NCI-H82 treated with DMSO at 0.1 percent for 48 hours (cell line): ENCODE results near the gene MARCO.

Experiments used
- DNase-seq: peaks from one replicate; lab custom pipeline; 2025; ENCODE audit not compliant: unreplicated experiment; lab: John Stamatoyannopoulos, UW

The MARCO gene

DNA sequence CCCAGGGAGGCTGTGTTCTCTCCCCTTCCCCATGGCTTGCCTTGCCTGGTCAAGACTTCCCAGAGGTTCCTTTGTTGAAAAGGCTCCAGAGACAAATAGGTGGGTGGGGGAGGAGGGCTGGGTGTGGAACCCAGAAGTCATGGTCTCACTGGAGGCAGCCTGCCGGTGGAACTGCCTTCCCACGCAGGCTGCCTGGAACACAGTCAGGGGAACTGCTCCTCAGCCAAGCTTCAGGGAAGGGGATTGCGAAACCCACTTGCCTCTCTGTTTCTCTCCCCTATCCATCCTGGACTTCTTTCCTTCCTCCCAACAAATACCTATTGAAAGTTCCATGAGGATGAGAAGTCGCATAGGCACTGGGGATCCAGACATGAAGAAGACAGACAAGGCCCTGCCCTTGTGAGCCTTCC is 31.6 kb downstream of the MARCO start:
- DNase-seq = no peak

DNA sequence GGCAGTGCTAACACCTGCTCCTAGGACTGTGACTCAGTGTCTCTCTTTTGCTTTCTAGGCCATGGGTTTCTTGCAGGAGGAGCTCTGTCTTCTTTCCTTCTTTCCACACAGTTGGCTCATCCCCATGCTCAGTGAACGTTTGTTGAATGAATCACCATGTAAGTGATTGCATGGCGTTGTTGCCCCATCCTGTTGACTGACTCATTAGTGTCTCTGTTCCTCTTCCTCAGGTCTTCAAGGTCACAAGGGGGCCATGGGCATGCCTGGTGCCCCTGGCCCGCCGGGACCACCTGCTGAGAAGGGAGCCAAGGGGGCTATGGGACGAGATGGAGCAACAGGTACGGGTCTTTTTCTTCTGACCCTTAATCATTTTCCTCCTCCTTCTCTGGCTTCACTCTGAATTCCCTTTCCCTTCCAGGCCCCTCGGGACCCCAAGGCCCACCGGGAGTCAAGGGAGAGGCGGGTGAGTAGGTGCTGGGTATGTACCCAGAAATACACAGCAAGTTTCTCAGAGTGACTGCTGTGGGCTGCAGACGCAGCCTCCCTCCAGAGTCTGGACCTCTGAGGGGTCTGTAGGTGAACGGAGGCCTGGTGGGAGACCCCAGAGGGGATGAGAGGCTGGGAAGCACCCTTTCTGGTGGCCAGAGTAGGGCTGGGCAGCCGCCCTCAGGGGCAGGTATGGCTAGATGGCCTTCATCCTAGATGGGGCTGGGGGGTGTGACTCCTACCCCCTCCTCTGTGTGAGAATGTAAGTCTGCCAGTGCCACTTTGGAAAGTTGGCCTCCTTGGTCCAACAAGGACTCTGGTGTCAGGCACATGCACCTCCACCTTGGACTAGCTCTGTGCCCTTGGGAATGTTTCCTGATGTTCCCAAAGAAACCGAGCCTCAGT is 32.4 kb downstream of the MARCO start:
- no peak for DNase-seq

- no peak for DNase-seq
Observed at GRCh38 chr2:118975133-118975532, 33.1 kb downstream of the MARCO start.

DNA sequence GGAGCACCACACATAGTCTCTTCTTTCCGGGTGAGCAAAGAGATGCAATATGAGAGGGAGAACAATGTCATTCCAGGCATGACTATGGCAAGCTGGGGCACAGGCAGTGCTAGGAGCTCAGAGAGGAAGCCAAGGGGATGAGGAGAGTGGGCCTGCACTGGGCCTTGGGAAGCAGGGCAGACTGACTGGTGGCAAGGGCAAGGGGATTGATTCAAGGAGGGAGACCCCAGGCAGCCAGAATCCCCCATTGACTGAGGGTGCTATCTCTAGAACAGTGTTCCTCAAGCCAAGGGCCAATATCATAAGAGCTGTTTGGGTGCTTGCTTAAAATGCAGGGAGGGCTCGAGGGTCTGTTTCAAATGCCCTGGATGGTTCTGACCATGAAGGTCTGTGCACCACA is 36.1 kb downstream of the MARCO start:
- DNase-seq = no peak

GRCh38 chr2:118979152-118979861 is 37.3 kb downstream of the MARCO start:
- no peak for DNase-seq

DNA sequence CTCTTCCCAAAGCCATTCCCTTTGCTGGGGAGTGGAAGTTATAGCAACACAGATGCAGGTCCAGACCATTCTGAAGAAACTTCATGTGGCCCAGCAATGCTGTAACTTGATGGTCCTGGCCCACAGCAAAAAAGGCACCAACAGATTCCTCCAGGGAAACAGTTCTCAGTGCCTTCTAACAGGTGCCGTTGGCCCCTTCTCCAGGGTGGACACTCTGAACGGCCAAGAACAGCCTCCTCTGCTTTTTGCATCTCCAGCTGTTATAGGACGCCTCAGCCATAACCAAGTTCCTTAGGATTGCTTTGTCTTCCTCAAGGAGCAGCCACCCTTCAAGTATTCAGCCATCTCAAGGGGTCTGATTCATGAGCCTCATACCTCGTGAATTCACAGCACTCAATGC is 38.0 kb downstream of the MARCO start:
- no peak for DNase-seq

DNA sequence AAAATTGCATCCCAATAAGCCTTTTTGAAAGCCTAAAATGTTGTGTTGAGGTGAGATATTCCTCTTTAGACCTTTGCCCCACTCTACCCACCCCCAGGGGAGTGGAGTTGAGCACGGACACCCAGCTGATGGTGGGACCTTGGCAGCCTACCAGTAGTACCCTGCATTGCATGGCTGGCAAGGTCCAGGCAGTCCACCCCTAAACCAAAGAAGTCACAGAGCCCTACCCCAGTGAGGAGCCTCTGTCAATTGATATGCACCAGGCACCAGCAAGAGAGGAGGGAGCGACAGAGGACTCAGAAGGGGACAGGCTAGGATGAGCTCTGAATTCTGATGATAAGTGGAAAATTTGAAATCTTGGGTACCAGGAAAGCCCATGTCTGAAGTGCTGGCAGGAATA is 38.6 kb downstream of the MARCO start:
- DNase-seq = no peak

GRCh38 chr2:118981632-118982031 is 39.6 kb downstream of the MARCO start:
- no peak for DNase-seq

DNA sequence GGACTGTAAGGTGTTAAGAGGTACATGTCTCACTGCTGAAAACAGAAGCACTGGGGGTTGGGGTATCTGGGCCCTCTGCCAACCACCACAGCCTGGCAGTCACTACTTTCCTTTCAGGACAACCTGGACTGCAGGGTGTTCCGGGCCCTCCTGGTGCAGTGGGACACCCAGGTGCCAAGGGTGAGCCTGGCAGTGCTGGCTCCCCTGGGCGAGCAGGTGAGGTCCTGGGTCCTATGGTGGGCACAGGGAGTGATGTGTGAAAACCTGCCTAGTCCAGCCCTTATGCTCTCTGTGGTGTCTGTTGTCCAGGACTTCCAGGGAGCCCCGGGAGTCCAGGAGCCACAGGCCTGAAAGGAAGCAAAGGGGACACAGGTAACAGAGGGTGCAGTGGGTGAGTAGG is 40.0 kb downstream of the MARCO start:
- no peak for DNase-seq

GRCh38 chr2:118983133-118983532 is 41.1 kb downstream of the MARCO start:
- DNase-seq = no peak

GRCh38 chr2:118983915-118984314 is 41.9 kb downstream of the MARCO start:
- no peak for DNase-seq

- DNase-seq = no peak
Observed at GRCh38 chr2:118986738-118987137, 44.7 kb downstream of the MARCO start.

DNA sequence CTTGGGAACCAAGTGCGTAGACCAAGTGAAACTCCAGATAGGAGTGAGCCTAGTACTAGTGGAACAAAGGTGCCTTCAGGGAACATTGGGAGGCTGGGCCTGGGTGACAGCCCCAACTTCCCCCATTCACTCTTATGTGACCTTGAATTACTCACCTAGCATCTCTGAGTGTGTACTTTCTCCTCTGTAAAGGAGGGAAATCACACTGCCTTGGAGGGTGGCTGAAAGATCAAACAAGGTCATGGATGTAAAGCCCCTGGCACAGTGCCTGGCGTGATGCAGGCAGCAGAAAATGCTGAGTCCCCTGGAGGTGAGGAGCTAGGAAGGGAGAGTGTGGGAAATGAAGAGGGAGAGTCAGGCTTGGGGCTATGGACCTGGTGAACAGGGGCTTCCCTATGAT is 45.9 kb downstream of the MARCO start:
- no peak for DNase-seq

- DNase-seq = no peak
Observed at GRCh38 chr2:118988706-118989105, 46.7 kb downstream of the MARCO start.

- no peak for DNase-seq
Observed at GRCh38 chr2:118989481-118989880, 47.5 kb downstream of the MARCO start.

- DNase-seq = no peak
Observed at GRCh38 chr2:118990757-118991545, 49.0 kb downstream of the MARCO start.

DNA sequence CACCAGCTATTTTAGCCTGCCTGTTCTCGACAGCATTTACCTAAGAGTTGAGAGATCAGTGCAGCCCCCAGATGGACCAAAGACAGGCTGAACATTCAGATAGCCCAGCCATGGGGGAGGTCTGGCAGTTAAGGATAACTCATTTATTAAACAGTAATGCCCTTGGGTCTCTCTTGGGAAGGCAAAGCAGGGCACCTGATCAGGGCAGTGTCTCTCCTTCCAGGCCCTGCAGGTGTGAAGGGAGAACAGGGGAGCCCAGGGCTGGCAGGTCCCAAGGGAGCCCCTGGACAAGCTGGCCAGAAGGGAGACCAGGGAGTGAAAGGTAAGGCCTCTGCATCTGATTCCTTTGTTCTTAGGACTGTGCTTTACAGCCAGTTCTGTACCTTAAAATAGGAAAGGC is 49.6 kb downstream of the MARCO start:
- no peak for DNase-seq

GRCh38 chr2:118992740-118993391 is 50.9 kb downstream of the MARCO start:
- no peak for DNase-seq

DNA sequence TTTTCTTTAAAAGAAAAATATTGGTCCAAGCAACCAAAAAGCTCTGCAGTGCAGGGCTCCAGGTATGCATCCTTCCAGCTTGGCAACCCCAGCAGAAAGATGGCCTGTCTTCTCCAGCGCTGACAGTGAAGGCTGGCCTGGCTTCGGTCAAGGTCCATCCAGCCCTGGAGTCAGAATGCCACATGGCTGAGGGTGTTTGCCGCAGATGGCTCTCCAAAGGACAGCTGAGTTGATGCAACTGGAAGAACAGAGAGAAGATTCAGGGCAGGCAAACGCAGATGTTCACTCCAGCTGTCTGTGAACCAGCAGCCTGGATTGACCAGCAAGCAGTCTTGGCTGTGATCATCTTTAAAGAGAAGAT is 51.4 kb downstream of the MARCO start:
- DNase-seq = no peak

DNA sequence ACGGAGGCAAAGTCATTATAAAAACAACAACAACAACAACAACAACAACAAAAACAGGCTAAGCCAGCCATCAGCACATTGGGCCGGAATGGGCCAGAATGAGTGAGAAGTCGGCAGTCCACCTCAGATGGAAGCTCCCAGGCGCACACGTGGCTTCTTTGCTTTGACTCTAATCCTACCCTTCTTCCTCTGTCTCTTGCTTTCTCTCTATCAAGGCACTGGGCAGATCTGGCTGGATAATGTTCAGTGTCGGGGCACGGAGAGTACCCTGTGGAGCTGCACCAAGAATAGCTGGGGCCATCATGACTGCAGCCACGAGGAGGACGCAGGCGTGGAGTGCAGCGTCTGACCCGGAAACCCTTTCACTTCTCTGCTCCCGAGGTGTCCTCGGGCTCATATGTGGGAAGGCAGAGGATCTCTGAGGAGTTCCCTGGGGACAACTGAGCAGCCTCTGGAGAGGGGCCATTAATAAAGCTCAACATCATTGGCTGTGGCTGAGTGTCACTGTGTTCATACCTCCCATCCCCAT is 52.2 kb downstream of the MARCO start:
- DNase-seq = no peak

DNA sequence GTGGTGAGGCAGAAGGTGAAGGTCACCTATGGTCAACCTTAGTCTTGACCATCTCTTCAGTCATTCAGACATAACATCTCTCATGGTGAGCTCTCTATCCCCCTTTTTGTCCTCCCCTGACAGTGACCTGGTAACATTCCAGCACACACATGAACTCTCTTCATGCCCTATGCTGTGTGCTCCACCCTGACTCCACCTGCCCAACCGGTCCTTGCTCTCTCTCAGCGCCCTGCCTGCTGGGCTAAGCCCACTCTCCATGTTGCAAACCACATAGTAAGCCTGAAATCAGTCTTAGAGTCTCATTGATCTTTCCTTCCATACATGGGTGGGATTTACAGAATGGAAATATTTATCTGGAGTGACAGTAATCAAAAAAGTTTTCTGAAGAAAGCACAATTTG is 52.8 kb downstream of the MARCO start:
- no peak for DNase-seq
